ENCODE measurements around the gene MAGEA11.

The MAGEA11 gene

DNA sequence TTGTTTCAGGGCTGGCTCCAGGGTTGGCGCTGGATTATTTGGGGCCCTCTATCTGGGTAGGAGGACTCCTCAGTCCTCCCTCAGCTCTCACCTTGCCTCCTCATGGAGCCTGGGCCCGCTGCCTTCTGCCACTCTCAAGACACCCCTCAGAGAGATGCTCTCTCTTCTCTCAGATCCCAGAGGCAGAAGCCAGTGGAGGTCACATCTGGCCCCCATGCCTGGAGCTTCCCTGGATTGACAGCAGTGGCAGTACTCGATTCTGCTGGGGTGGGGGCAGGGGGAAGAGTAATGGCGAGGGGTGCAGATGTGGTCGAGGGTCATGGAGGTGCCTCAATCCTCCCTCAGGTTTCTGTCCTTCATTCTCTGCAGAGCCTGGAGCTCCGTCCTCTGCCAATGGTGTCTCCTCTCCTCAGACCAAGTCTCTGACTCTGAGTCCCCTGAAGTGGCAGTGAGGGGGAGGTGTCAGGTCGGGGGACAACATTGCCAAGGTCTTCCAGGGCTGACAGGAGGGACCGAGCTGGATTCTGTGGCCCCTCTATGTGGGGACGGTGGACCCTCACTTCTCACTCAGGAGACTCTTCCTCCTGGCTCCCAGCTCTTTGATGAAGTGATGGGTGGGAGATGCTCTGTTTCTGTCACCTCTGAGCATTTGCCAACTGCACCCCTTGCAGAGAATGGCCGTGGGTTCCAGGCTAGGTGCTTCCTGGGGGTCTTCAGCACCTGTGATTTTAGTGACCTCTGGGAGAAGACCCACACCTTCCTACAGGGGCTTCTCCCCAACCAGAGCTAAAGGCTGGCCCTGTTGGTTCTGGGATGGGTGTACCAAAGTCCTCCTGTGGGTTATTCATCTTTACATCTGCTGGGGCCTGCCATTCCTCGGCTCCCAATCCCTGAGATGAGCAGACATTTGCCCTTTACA, 51.1 kb downstream of the MAGEA11 start:
- TF ChIP-seq, protein P1, sequence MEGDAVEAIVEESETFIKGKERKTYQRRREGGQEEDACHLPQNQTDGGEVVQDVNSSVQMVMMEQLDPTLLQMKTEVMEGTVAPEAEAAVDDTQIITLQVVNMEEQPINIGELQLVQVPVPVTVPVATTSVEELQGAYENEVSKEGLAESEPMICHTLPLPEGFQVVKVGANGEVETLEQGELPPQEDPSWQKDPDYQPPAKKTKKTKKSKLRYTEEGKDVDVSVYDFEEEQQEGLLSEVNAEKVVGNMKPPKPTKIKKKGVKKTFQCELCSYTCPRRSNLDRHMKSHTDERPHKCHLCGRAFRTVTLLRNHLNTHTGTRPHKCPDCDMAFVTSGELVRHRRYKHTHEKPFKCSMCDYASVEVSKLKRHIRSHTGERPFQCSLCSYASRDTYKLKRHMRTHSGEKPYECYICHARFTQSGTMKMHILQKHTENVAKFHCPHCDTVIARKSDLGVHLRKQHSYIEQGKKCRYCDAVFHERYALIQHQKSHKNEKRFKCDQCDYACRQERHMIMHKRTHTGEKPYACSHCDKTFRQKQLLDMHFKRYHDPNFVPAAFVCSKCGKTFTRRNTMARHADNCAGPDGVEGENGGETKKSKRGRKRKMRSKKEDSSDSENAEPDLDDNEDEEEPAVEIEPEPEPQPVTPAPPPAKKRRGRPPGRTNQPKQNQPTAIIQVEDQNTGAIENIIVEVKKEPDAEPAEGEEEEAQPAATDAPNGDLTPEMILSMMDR (IDR thresholded peaks at IDR 0.05; ENCODE audit: low read depth, low read length) = no peak
- TF ChIP-seq EZH2phosphoT487 (IDR thresholded peaks at IDR 0.05; ENCODE audit: low read depth) = no peak
- Histone ChIP-seq H2AFZ (ENCODE audit: low read depth, low read length) (no peak overlapping the region), H3K36me3 (replicated peaks; ENCODE audit: low read depth, low read length) (no peaks in the 10 kb centered on the region), H3K9ac (ENCODE audit: low read length) (no peak overlapping the region), H3K4me2 (ENCODE audit: low read length) (no peak overlapping the region), H3K79me2 (ENCODE audit: low read length) (no peaks in the 10 kb centered on the region), H3K4me3 (ENCODE audit: low read length) (no peak overlapping the region), H4K20me1 (ENCODE audit: insufficient read depth, low read length) (no peaks in the 10 kb centered on the region), H3K9me3 (ENCODE audit: insufficient read depth, low read length) (no peaks in the 10 kb centered on the region), H3K27me3 (ENCODE audit: low read depth, low read length) (no peaks in the 10 kb centered on the region), H3K4me1 (ENCODE audit: low read length) (no peaks in the 10 kb centered on the region), H3K27ac (ENCODE audit: low read length) (no peak overlapping the region)
